CD4-positive, alpha-beta T cell treated with Interleukin-17A for 4 hours (primary cell): Measurements from ENCODE around the gene CRABP2.

Experiments
- DNase-seq: peaks from one replicate; pipeline ENCODE4 v3.0.0-alpha.2; 2020; ENCODE audit warnings: mixed read lengths

CRABP2 gene

DNA sequence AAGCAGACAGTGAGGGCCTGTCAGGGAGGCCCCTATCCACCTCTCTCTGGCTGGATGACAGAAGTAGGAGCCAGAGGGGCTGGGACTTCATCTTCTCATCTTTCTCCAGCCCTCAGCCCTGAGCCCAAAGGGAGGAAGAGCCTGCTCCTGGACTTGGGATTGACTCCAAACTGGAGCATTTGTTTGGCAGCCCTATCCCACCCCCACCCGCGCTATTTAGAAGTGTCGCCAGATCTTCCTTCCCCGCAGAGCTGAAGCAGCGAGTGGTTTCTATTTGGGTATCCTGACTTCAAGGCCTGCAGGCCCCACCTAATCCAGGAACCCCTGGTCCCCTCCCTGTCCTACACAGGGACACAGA lies 37.8 kb downstream of the CRABP2 start:
- no peak for DNase-seq

- no peak for DNase-seq
Measured at GRCh38 chr1:156666862-156667609, 38.3 kb downstream of the CRABP2 start.

DNA sequence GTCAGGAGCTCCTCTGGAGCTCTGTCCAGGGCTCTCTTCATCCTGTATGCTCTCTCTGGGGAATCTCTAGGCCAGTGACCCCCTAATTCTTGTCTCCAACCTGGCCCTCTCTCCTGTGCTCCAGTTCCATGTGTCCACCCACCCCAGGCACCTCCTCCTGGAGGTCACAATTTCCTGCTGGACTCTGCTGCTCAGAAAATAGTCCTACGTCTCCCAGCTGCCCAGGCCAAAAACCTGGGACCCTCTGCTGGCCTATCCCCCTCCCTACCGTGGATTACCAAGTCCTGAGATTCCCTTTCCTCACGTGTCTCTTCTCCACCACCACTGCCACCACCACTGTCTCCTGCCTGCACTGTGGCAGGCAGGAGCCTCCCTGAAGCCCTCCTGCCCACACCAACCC lies 39.8 kb downstream of the CRABP2 start:
- DNase-seq: no peak

DNA sequence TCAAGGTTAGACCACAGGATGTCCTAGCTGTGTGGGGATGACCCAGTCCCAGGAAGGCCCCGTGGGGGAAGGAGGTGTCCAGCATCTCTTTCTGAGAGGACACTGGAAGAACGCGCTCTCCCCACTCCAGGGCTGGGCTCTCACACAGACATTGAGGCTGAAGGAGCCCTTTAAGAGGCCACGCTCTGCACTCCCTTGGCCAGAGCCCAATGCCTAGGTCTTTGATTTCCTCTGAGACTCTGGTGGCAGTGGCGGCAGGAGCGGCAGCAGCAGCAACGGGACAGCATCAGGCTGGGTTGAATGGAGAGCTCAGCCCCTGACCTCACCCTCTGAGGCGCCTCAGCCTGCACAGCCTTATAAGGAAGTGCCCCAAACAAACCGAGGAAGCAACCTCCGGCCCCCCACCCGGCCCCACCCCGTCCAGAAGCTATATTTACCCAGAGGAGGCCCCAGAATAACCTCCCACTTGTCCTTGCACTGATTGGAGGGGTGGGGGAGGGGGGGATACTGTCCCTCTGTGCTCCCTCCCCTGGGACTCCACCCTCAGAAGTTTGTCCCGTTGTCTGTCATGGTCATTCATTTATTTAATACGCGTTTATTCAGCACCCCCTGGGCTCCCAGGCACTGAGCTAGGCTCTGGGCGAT lies 40.5 kb downstream of the CRABP2 start:
- DNase-seq: no peak

DNA sequence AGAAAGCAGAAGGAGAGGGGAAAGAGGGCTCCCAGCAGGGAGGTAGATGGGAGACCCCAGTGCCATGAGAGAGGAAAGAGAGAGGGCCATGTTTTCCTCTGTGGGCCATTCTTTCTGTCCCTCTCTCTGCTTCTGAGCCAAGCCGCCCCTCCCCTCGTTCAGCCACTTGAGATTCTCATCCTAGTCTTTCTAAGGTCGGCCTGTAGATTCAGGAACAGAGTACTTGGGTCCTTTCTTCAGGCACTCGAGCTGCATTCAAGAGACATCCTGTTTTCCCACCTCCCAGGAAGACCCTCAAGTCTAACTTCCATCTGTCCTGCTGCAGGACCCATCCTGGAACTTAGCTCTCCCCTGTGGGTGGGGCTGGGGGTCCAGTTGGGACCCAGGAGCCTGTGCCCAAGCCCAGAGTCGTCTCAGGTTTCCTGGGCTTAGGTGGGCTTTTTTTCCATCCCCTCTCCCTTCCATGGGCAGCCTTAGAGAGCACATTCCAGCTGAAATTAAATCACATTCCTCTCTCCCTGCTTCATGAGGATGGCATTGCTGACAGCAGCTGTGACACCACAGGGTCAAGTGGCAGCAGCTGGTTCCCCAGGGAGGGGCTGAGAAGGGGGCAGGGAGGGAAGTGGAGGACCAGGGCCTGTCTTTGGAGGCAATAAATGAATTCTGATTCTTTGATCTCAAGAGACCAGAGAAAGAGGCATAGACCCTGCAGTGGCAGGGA lies 41.2 kb downstream of the CRABP2 start:
- DNase-seq: no peak

- no peak for DNase-seq
Measured at GRCh38 chr1:156663178-156663577, 42.2 kb downstream of the CRABP2 start.

- no peak for DNase-seq
Measured at GRCh38 chr1:156662800-156663055, 42.7 kb downstream of the CRABP2 start.

GRCh38 chr1:156662005-156662799 lies 43.2 kb downstream of the CRABP2 start:
- DNase-seq: no peak

- DNase-seq: no peak
Measured at GRCh38 chr1:156660752-156661112, 44.7 kb downstream of the CRABP2 start.

GRCh38 chr1:156659988-156660751 lies 45.2 kb downstream of the CRABP2 start:
- DNase-seq: peak; percentile 94

DNA sequence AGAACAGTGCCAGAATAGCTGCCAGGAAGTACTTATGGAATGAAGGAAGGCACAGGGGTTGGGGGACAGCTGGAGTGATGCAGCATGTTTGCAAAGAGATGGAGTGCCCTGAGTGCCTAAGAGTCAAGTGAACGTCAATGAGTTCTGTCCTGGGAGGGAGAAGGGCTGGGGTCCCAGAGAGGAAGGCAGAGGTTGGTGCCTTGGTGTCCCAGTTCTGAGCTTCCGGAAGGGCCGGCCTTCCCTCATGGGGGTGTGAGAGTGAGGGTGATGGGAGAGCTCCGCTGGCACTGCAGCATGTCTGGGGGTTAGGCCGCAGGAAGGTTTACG lies 45.8 kb downstream of the CRABP2 start:
- DNase-seq: no peak

DNA sequence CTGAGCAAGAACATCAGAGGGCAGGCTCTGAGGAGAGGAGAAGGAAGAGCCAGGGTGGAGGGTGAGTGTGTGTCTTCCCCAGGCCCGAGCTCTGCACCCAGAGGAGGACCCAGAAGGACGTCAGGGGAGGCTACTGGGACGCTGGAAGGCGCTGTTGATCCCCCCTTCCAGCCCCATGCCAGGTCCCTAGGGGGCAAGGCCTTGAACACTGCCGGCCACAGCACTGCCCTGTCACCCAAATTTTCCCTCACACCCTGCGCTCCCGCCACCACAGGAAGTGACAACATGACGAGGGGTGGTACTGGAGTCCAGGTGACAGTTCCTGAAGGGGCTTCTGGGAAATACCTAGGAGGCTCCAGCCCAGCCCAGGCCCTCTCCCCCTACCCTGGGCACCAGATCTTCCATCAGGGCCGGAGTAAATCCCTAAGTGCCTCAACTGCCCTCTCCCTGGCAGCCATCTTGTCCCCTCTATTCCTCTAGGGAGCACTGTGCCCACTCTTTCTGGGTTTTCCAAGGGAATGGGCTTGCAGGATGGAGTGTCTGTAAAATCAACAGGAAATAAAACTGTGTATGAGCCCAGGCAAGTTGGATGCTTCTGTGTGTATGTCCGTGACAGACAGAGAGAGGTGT lies 46.3 kb downstream of the CRABP2 start:
- no peak for DNase-seq

DNA sequence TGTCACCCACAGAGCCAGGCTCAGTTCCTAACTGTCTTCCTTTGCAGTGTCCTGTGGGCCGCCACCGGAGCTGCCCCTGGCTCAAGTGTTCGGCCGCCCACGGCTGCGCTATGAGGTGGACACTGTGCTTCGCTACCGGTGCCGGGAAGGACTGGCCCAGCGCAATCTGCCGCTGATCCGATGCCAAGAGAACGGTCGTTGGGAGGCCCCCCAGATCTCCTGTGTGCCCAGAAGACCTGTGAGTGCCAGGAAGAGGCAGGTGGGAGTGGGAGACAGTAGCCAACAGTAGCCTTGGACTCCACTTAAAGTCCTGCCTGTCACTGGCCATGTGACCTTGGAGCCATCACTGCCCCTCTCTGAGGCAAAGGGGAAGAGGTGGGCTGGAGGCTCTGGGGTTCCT lies 46.9 kb downstream of the CRABP2 start:
- DNase-seq: no peak

DNA sequence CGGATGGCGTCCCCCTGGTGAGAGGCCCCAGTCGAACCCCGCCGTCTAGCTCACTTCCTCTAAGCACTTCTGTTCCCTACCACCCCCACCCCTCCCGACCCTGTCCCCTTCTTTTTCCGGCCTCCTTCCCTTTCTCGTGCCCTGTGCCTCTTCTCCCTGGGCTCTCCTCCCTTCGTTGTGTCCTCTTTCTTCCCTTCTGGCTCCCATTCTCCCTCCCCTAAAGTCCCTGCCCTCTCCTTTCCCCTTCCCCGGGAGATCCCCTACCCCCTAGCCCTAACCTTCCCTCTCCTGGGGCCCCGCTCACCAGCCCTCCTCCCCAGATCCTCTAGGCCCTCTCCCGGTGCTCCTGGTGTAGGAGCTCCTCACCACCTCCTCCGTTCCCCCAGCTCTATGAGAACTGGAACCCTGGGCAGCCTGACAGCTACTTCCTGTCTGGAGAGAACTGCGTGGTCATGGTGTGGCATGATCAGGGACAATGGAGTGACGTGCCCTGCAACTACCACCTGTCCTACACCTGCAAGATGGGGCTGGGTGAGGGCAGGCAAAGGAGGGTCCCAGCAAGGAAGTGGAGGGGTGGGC lies 47.6 kb downstream of the CRABP2 start:
- no peak for DNase-seq

- peak; percentile 84 for DNase-seq
Measured at GRCh38 chr1:156656806-156657740, 48.3 kb downstream of the CRABP2 start.

- DNase-seq: no peak
Measured at GRCh38 chr1:156655904-156656516, 49.4 kb downstream of the CRABP2 start.

GRCh38 chr1:156655151-156655903 lies 50.1 kb downstream of the CRABP2 start:
- DNase-seq: no peak

- DNase-seq: no peak
Measured at GRCh38 chr1:156654700-156655099, 50.7 kb downstream of the CRABP2 start.

- DNase-seq: no peak
Measured at GRCh38 chr1:156652992-156653355, 52.4 kb downstream of the CRABP2 start.
